ENCODE data around the gene CNTNAP1. TPM values are rescaled to one million over a fixed set of nuclear protein-coding genes. Genes with fewer than 3 reads are reported as not detected.

The CNTNAP1 gene
- total RNA-seq, 4 donors from 2014 or later = 0.15 to 0.88 (median 0.43) TPM

DNA sequence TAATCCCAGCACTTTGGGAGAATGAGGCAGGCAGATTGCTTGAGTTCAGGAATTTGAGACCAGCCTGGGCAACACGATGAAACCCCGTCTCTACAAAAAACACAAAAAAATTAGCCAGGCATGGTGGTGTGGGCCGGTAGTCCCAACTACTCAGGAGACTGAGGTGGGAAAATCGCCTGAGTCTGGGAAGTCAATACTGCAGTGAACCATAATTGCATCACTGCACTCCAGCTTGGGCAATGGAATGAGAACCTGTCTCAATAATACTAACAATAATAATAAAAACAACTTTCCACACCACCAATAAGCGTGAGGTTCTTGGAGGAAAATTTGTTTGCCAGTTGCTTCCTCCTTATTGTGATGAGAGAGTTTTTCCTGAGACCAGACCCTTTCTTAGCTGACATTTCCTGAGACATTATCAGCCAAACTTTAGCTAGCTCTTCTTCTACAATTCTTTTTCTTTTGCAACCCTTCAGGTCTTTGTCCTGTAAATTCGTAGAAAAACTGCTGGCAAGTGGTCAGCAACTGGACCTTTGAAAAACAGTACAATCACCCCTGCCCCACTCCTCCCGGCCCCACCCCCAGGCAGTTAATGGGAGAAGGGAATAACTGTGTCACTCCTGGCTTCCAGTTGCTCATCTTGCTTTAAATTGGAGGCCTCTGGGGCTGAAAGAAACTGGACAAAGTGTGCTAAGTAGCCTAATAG, 66.0 kb downstream of the CNTNAP1 start:
- Histone ChIP-seq H3K36me3 (no peaks in the 10 kb centered on the region), H3K27me3 (no peaks in the 10 kb centered on the region), H3K4me1 (peaks cover 9 to 51% (median 32%) of the 10 kb centered on the region in 3 donors), H3K9me3 (no peaks in the 10 kb centered on the region), H3K27ac (peak overlapping the region in 3 of 4 donors; percentile 17 to 74 (median 71)), H3K4me3 (no peak overlapping the region)
- TF ChIP-seq CTCF (IDR thresholded peaks at IDR 0.05) (no peak), POLR2A (IDR thresholded peaks at IDR 0.05) (no peak)
- intact Hi-C loops (cut with DNase I) = no loop called here
- DNase-seq = no peak
- WGBS, 2 donors = 65 to 68% methylated on average over 4 to 7 of the region's 7 CpGs

DNA sequence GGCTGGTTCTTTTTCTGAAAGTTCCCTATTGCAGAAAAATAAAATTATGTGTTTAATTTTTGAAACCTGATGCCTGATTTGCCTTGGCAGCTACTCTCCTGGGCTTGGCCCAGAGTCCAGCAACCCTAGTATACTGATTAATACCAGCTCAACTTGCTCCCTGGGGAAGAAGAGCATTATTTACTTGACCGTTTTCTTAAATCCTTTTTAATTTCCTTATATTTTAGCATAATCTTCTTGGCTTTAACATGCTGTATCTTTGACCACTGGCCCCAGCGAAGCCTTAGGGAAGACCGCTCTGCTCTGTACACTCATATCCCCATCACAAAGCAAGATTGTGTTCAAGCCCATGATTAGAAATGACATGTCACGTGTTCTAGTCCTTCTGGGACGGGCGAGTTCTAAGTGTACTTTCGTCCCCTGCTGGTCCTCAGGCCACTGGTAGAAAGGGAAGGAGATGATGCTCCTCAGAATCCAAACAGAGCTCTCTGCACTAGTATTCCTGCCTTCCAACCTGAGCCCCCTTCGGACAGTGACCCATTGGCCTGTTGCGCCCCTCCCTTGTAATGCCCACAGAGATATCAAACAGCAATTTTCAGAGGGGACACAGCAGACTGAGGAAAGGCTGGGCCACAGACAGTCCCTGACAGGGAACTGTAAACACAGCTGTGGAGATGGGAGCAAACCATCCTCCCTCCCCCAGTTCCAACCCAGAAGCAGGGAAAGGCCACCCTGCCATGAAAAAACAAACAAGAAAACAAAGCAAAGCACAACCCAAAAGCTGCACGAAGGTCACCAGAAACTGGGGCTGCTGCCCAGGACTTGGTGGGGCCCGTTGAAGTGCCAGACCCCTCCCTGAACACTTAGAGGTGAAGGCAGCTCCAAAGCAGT, 66.8 kb downstream of the CNTNAP1 start:
- Histone ChIP-seq H3K27ac (peak overlapping the region; percentile 17 to 74 (median 50)), H3K27me3 (no peaks in the 10 kb centered on the region), H3K9me3 (no peaks in the 10 kb centered on the region), H3K4me1 (peaks cover 4 to 43% (median 25%) of the 10 kb centered on the region in 3 donors), H3K4me3 (no peak overlapping the region), H3K36me3 (no peaks in the 10 kb centered on the region)
- no peak for DNase-seq
- intact Hi-C loops (cut with DNase I) = no loop called here
- TF ChIP-seq CTCF (IDR thresholded peaks at IDR 0.05) (no peak), POLR2A (IDR thresholded peaks at IDR 0.05) (no peak)
- 69 to 81% methylated on average over 7 to 9 of the region's 11 CpGs for WGBS, 2 donors

Small RNAs within 50 kb of the gene (small RNA-seq; reads per million reads assigned to genes)
- 0 reads per million in 4 donors for gene MIR6780A

Other genes with a start within 250 kb of the CNTNAP1 start
- 10 to 100 TPM; 35.9 to 62.7 (median 47.5) TPM for gene ATP6V0A1, start 223.7 kb upstream of the CNTNAP1 start, total RNA-seq
- gene NAGLU, start 146.3 kb upstream of the CNTNAP1 start, total RNA-seq = 10 to 100 TPM; 19.2 to 39.0 (median 26.5) TPM
- 10 to 100 TPM in 1 of 4 donors, 1 to 10 TPM in 3; 3.0 to 11.8 (median 6.6) TPM for gene HSD17B1, start 129.6 kb upstream of the CNTNAP1 start, total RNA-seq
- gene COASY, start 120.4 kb upstream of the CNTNAP1 start, total RNA-seq = 10 to 100 TPM; 34.1 to 52.2 (median 46.5) TPM
- gene MLX, start 115.4 kb upstream of the CNTNAP1 start, total RNA-seq = 10 to 100 TPM; 34.0 to 47.9 (median 39.9) TPM
- gene PSMC3IP, start 104.8 kb upstream of the CNTNAP1 start, total RNA-seq = 1 to 10 TPM in 3 of 4 donors, under 1 TPM in 1; 0.61 to 4.8 (median 2.8) TPM
- gene RETREG3, start 73.2 kb upstream of the CNTNAP1 start, total RNA-seq = 10 to 100 TPM; 35.7 to 59.6 (median 53.0) TPM
- 10 to 100 TPM; 22.3 to 61.9 (median 46.5) TPM for gene TUBG1, start 72.8 kb upstream of the CNTNAP1 start, total RNA-seq
- 10 to 100 TPM in 1 of 4 donors, 1 to 10 TPM in 3; 7.1 to 14.5 (median 8.8) TPM for gene TUBG2, start 23.2 kb upstream of the CNTNAP1 start, total RNA-seq
- gene PLEKHH3, start 5.5 kb upstream of the CNTNAP1 start, total RNA-seq = 10 to 100 TPM; 41.0 to 55.8 (median 55.1) TPM
- under 1 TPM in 1 of 4 donors, not detected in 3; 0.76 TPM for gene CCR10, start 688 bp upstream of the CNTNAP1 start, total RNA-seq
- 10 to 100 TPM; 13.4 to 49.2 (median 22.0) TPM for gene EZH1, start 62.5 kb downstream of the CNTNAP1 start, total RNA-seq
- 10 to 100 TPM in 2 of 4 donors, 1 to 10 TPM in 1, not detected in 1; 4.7 to 23.3 (median 11.8) TPM for gene RAMP2, start 78.7 kb downstream of the CNTNAP1 start, total RNA-seq
- gene VPS25, start 90.9 kb downstream of the CNTNAP1 start, total RNA-seq = 10 to 100 TPM; 78.6 to 93.6 (median 83.0) TPM
- gene WNK4, start 98.1 kb downstream of the CNTNAP1 start, total RNA-seq = 10 to 100 TPM in 1 of 4 donors, 1 to 10 TPM in 1, under 1 TPM in 2; 0.40 to 14.7 (median 3.9) TPM
- 100 to 1,000 TPM in 1 of 4 donors, 10 to 100 TPM in 3; 76.4 to 101 (median 94.8) TPM for gene COA3, start 116.2 kb downstream of the CNTNAP1 start, total RNA-seq
- not detected for gene CNTD1, start 116.3 kb downstream of the CNTNAP1 start, total RNA-seq
- gene BECN1, start 141.8 kb downstream of the CNTNAP1 start, total RNA-seq = 100 to 1,000 TPM in 1 of 4 donors, 10 to 100 TPM in 3; 81.5 to 100 (median 84.5) TPM
- gene PSME3, start 150.9 kb downstream of the CNTNAP1 start, total RNA-seq = 100 to 1,000 TPM in 1 of 4 donors, 10 to 100 TPM in 3; 91.0 to 121 (median 93.7) TPM
- gene AOC2, start 162.0 kb downstream of the CNTNAP1 start, total RNA-seq = 1 to 10 TPM in 2 of 4 donors, under 1 TPM in 2; 0.61 to 2.1 (median 1.2) TPM
- 10 to 100 TPM in 1 of 4 donors, 1 to 10 TPM in 3; 3.3 to 24.0 (median 6.6) TPM for gene AOC3, start 168.7 kb downstream of the CNTNAP1 start, total RNA-seq
- not detected for gene G6PC1, start 218.3 kb downstream of the CNTNAP1 start, total RNA-seq